Measurements from ENCODE around the gene KPNB1.

The KPNB1 gene

GRCh38 chr17:47649153-47649971, at the start of gene KPNB1:
Gene KPNB1, plus strand, starts transcription at chr17:47649919. Its CDS starts 326 bp downstream, at chr17:47650245.
- peak within 1 kb of the TSS; percentile 92 for H3K27ac ChIP-seq
- peak; percentile 100 for DNase-seq (ENCODE audit: low read depth, low spot score)

DNA sequence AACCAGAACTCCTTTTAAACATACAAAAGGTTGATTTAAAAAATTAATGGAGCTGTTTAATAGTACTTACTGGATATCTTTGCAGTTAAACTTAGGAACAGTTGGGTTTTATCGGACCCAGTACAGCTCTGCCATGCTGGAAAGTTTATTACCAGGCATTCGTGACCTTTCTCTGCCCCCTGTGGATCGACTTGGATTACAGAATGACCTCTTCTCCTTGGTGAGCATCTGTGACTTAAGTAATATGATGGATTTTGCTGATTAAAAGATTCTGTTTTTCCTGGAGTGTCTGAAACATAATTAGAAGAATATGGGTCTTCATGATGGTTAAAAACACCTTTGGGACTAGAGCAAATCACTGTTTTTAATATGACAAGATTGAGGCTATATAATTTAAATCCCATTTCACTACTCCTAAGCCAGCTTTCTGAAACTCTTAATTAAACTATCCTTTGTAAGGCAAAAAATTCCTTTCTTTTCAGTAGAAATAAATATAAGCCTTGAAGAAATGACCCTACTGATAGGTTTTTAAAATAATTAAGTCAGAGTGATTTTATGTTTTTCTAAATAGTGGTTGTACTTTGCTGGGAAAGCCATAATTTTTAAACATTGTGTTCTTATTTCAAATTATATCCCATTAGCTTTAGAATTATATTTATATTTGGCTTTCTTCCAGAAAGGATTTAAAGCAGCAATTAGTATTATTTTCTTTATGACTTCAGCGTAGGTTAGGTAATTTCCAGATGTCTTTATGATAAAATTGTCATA, 45.7 kb upstream of the KPNB1 start:
- no peak overlapping the region for H3K27ac ChIP-seq
- no peak for DNase-seq (ENCODE audit: low read depth, low spot score)

- H3K27ac ChIP-seq = no peak overlapping the region
- DNase-seq (ENCODE audit: low read depth, low spot score) = no peak
These were observed 45.2 kb upstream of the KPNB1 start for GRCh38 chr17:47604598-47604927.

DNA sequence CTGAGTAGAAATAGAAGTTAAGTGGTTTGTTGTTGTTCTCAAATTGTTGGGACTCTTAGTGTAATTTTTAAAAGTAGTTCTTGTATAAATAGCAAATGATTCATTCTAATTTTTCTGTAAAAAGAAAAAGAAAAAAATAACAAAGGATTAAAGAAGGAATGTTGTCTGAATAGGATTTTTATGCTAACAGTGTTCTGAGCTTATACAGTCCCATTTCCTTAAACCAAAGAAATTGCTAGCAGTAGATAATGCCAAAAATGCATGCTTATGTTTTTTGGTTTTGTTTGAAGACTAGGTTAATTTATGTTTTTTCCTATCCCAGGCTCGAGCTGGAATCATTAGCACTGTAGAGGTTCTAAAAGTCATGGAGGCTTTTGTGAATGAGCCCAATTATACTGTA, 44.7 kb upstream of the KPNB1 start:
- no peak for DNase-seq (ENCODE audit: low read depth, low spot score)
- no peak overlapping the region for H3K27ac ChIP-seq

GRCh38 chr17:47607481-47607880, 42.2 kb upstream of the KPNB1 start:
- H3K27ac ChIP-seq = no peak overlapping the region
- no peak for DNase-seq (ENCODE audit: low read depth, low spot score)

- DNase-seq (ENCODE audit: low read depth, low spot score) = no peak
- peak overlapping the region; percentile 38 for H3K27ac ChIP-seq
These were observed 38.1 kb upstream of the KPNB1 start for GRCh38 chr17:47611372-47612350.

GRCh38 chr17:47615766-47616424, 33.8 kb upstream of the KPNB1 start:
- H3K27ac ChIP-seq = no peak overlapping the region
- DNase-seq (ENCODE audit: low read depth, low spot score) = no peak

GRCh38 chr17:47618410-47618809, 31.3 kb upstream of the KPNB1 start:
- no peak for DNase-seq (ENCODE audit: low read depth, low spot score)
- H3K27ac ChIP-seq = peak overlapping the region; percentile 84

DNA sequence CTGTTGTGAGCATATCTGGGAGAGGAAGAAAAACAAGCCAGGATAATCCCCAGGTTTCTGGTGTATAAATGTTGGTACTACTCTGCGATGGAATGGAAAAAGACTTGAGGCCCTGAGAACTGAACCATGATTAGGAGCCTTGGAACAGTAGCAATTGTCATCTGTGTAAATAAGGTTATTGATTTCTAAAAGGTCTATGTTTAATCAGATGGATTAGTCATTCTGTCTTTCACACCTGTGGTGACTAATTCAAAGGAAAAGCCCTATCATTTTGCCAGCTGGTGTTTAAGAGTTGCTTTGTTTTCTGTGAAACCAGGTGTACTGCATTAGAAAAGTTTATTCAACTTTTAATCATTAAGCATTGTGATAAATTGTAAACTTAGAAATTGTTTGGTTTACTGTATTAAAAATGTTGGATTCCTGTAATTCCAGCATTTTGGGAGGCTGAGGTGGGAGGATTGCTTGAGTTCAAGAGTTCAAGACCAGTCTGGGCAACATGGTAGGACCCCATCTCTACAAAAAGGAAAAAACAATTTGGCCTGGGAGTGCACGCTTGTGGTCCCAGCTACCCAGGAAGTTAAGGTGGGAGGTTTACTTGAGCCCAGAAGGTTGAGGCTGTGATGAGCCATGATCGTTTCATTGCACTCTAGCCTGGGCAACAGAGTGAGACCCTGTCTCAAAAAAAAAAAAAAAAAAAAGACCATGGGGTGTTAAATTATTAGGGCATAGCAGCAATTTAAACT, 29.0 kb upstream of the KPNB1 start:
- peak overlapping the region; percentile 84 for H3K27ac ChIP-seq
- DNase-seq (ENCODE audit: low read depth, low spot score) = peak; percentile 29

DNA sequence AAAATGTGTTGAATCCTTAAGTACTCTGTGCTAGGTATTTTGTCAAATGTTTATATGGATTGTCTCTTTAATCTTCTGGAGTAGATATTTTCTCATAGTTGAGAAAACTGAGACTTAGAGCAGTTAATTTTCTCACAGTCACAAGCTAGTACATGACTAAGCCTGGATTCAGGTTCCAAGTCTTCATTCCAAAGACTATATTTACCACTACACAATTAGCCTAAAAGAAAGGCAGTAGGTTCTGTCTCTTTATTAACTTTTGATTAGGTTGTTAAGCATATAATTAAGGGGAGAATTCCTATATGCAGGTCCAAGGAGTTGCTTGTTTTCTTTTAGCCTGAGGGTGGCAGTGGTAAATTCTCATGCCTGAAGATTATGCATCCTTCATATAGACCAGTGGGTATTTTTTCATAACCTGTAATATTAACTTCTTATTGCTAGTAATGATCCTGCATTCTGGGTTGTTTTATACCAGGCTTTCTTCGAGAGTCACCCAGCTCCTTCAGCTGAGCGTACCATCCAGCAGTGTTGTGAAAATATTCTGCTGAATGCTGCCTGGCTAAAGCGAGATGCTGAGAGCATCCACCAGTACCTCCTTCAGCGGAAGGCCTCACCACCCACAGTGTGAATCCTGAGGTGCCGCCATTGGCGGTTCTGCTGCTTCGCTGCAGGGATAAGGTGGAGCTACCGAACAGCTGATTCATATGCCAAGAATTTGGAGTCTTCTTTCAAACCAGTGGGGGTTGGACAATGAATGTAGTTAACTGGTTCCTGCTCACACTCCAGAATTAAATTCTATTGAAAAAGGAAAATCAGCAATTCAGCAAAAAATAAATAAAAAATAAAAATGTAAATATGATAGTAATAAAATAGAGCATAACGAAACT, 28.2 kb upstream of the KPNB1 start:
- peak overlapping the region; percentile 84 for H3K27ac ChIP-seq
- DNase-seq (ENCODE audit: low read depth, low spot score) = peak; percentile 49

DNA sequence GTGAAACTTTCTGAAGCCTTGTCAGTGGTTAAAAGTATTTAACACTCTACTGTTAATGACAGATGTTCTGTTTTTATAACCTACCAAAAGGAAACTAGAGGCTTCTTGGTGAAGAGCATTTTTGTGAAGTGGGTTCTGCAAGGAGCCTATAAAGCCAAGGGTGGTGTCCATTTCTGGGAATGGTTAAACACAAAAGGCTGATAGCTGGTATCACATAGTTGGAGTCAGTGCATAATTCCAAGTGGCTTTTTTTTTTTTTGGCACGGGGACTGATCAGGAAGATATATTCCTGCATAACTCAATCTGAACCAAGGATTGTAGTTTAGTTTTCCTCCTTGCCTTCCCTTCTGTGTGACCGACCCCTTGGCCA, 27.6 kb upstream of the KPNB1 start:
- H3K27ac ChIP-seq = peak overlapping the region; percentile 84
- DNase-seq (ENCODE audit: low read depth, low spot score) = no peak

- no peak overlapping the region for H3K27ac ChIP-seq
- no peak for DNase-seq (ENCODE audit: low read depth, low spot score)
These were observed 25.0 kb upstream of the KPNB1 start for GRCh38 chr17:47624727-47625068.

DNA sequence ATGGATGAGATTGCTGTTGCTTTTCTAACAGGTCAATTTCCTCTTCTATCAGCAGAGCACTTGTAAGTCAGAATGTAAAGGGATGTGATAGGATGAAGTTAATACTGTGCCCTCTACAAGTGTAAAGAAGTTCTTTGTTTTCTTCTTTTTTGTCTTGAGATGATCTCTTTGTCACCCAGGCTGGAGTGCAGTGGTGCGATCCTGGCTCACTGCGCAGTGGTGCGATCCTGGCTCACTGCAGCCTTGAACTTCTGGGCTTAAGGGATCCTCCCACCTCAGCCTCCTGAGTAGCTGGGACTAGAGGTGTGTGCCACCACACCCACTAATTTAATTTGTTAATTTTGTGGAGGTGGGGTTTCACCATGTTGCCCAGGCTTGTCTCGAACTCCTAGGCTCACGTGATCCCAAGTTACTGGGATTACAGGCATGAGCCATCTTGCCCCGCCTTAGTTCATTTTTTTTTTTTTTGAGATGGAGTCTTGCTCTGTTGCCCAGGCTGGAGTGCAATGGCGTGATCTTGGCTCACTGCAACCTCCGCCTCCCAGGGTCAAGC, 21.6 kb upstream of the KPNB1 start:
- H3K27ac ChIP-seq = no peak overlapping the region

GRCh38 chr17:47629826-47630225, 19.9 kb upstream of the KPNB1 start:
- no peak overlapping the region for H3K27ac ChIP-seq
- DNase-seq (ENCODE audit: low read depth, low spot score) = no peak

More for the DNA sequence above, 21.6 kb upstream of the KPNB1 start:
- DNase-seq (ENCODE audit: low read depth, low spot score) = no peak

DNA sequence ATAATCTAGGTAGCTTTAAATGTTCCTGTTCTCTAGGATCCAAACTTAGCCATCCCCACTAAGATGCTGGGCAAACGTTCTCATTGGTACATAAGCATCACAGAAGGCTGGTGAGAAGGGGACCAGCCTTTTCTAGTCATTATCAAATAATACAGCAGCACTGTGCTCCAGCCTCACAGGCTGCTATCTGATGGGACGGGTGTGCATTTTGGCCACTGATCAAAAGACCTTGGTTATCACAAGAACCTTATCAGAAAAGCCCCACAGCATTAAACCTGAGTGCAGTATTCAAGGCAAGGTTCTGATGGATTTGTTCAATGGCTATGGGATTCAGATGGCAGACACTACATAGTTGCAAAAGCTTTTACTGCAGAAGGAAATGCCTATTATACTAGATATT, 19.1 kb upstream of the KPNB1 start:
- H3K27ac ChIP-seq = no peak overlapping the region
- no peak for DNase-seq (ENCODE audit: low read depth, low spot score)

GRCh38 chr17:47632991-47633390, 16.7 kb upstream of the KPNB1 start:
- no peak for DNase-seq (ENCODE audit: low read depth, low spot score)
- no peak overlapping the region for H3K27ac ChIP-seq

GRCh38 chr17:47633996-47634395, 15.7 kb upstream of the KPNB1 start:
- no peak overlapping the region for H3K27ac ChIP-seq
- DNase-seq (ENCODE audit: low read depth, low spot score) = no peak

GRCh38 chr17:47634870-47635269, 14.8 kb upstream of the KPNB1 start:
- no peak for DNase-seq (ENCODE audit: low read depth, low spot score)
- H3K27ac ChIP-seq = no peak overlapping the region
